Hematopoietic multipotent progenitor cell (in vitro differentiated cells): ENCODE results near the gene YIPF2. TPM values are rescaled to one million over a fixed set of nuclear protein-coding genes. Genes with fewer than 3 reads are reported as not detected.
"Not testable (repeated sequence)": the region's sequence is repeated elsewhere in the genome, so short reads cannot be mapped to it uniquely, and the experiment has no call there.

Experiments used
- DNase-seq, 3 donors: peaks; one replicate each; pipeline ENCODE4 v3.0.0-alpha.2; 2011 to 2015; ENCODE audit warnings: low read depth in 2 of 3, low spot score in 2 of 3
- total RNA-seq: library from RNA; depleted of rRNA; stranded (reverse); fragments of >200 nt; gene quantifications from one replicate; pipeline ENCODE4 v1.2.3, GENCODE V29; 2012

Gene YIPF2
- total RNA-seq, 1 donor, result 111 TPM

GRCh38 chr19:10881403-10882107, 46.9 kb downstream of the YIPF2 start:
- no peak for DNase-seq

GRCh38 chr19:10878253-10878652, 50.2 kb downstream of the YIPF2 start:
- DNase-seq, result no peak

GRCh38 chr19:10877608-10878007, 50.8 kb downstream of the YIPF2 start:
- DNase-seq, result not testable (repeated sequence)

GRCh38 chr19:10876459-10877240, 51.8 kb downstream of the YIPF2 start:
- no peak for DNase-seq

GRCh38 chr19:10874024-10874423, 54.4 kb downstream of the YIPF2 start:
- DNase-seq, result no peak

GRCh38 chr19:10872546-10873107, 55.8 kb downstream of the YIPF2 start:
- DNase-seq, result no peak

Other genes starting within 250 kb of the YIPF2 start
- gene QTRT1, start 227.2 kb downstream of the YIPF2 start, total RNA-seq, result 58.4 TPM
- gene DNM2, start 210.6 kb downstream of the YIPF2 start, total RNA-seq, result 174 TPM
- gene TMED1, start 92.4 kb downstream of the YIPF2 start, total RNA-seq, result 63.6 TPM
- gene C19orf38, start 80.2 kb downstream of the YIPF2 start, total RNA-seq, result 31.0 TPM
- gene CARM1, start 57.1 kb downstream of the YIPF2 start, total RNA-seq, result 39.3 TPM
- gene TIMM29, start 172 bp upstream of the YIPF2 start, total RNA-seq, result 44.4 TPM
- gene SMARCA4, start 32.4 kb upstream of the YIPF2 start, total RNA-seq, result 135 TPM
- gene LDLR, start 160.8 kb upstream of the YIPF2 start, total RNA-seq, result 157 TPM
- 6.7 TPM for gene SPC24, start 227.1 kb upstream of the YIPF2 start, total RNA-seq